Kidney (tissue), 14 donors: ENCODE data around the gene RNF13. TPM values are rescaled to one million over a fixed set of nuclear protein-coding genes. Genes with fewer than 3 reads are reported as not detected.
A peak's percentile ranks its signal among the peaks of the same experiment; 100 is the strongest.

ENCODE experiments used
- DNase-seq, 5 donors: peaks; one replicate each; pipeline ENCODE4 v3.0.0-alpha.2; 2013 to 2020
- FAIRE-seq: peaks from 2 replicates; lab custom pipeline; 2012; peaks lifted over from hg19 to GRCh38; lab: Jason Lieb, UNC
- H3K27ac ChIP-seq, 2 donors: one replicate each; pipeline ENCODE4 v1.7.0; 2013; ENCODE audit warnings: low read depth in 2 of 2, low read length in 2 of 2, inconsistent platforms in 1 of 2
- H3K27me3 ChIP-seq: one replicate; pipeline ENCODE4 v1.7.1; 2013; ENCODE audit warnings: low read length, inconsistent platforms; ENCODE audit not compliant: control insufficient read depth, insufficient read depth
- H3K36me3 ChIP-seq, 3 donors: one replicate each; pipeline versions ENCODE4 v1.7.0 to v1.7.1; 2013; ENCODE audit warnings: low read length in 3 of 3, control low read depth in 1 of 3, inconsistent platforms in 1 of 3; ENCODE audit not compliant: insufficient read depth in 3 of 3, control insufficient read depth in 2 of 3
- H3K4me1 ChIP-seq, 3 donors: one replicate each; pipeline versions ENCODE4 v1.7.0 to v1.7.1; 2013; ENCODE audit warnings: low read length in 3 of 3, inconsistent platforms in 1 of 3, low read depth in 1 of 3; ENCODE audit not compliant: control insufficient read depth in 2 of 3, insufficient read depth in 2 of 3
- H3K4me3 ChIP-seq, 3 donors: one replicate each; pipeline versions ENCODE4 v1.7.0 to v1.8.1; 2013; ENCODE audit warnings: low read length in 3 of 3, control low read depth in 1 of 3, inconsistent platforms in 1 of 3
- H3K9ac ChIP-seq, 3 donors: one replicate each; pipeline versions ENCODE4 v1.7.0 to v1.7.1; 2013; ENCODE audit warnings: low read length in 3 of 3, control low read depth in 1 of 3, inconsistent platforms in 1 of 3
- H3K9me3 ChIP-seq, 3 donors: one replicate each; pipeline versions ENCODE4 v1.7.0 to v1.7.1; 2013; ENCODE audit warnings: low read length in 3 of 3, control low read depth in 1 of 3, inconsistent platforms in 1 of 3; ENCODE audit not compliant: control insufficient read depth in 2 of 3, insufficient read depth in 1 of 3
- intact Hi-C: fragments of 100-400 bp; cut with DNase I; formaldehyde crosslinking; loops from one replicate; pipeline ENCODE4 v1.11.1; 2022
- polyA plus RNA-seq: library from polyadenylated mRNA; stranded (reverse); fragments of 350-450 nt; fragmentation: Illumina TruSeq; extraction: RNeasy Lipid Tissue Mini Kit (QIAGEN cat#74804); gene quantifications from one replicate; pipeline ENCODE4 v1.2.3, GENCODE V29; 2014; ENCODE audit warnings: low read depth, low replicate concordance; ENCODE audit not compliant: insufficient read depth
- total RNA-seq: library from RNA; stranded (reverse); fragmentation: NEBNext Ultra II Directional; extraction: Animal tissue kit (Norgen Biotek cat#: 25700); gene quantifications from one replicate; pipeline ENCODE4 v1.2.1, GENCODE V29; 2021
- TF ChIP-seq, protein P1 (sequence below): IDR thresholded peaks from 3 replicates; pipeline ENCODE4 v1.5.1; 2012; ENCODE audit warnings: mild to moderate bottlenecking, moderate library complexity, borderline replicate concordance; ENCODE audit not compliant: insufficient read depth; ENCODE audit errors: extremely low read depth
- donor health status: control.
- donor health status: control.
- donor health status: control.
- donor health status: control.
- donor health status: control.
- donor health status: DM: yes; HTN: yes; CAD: no.
- donor health status: Normal renal cell carcinoma (clear cell type).

The RNF13 gene
- total and polyA plus RNA-seq, 2 donors from 2014 or later, result 54.1 to 87.1 TPM

DNA sequence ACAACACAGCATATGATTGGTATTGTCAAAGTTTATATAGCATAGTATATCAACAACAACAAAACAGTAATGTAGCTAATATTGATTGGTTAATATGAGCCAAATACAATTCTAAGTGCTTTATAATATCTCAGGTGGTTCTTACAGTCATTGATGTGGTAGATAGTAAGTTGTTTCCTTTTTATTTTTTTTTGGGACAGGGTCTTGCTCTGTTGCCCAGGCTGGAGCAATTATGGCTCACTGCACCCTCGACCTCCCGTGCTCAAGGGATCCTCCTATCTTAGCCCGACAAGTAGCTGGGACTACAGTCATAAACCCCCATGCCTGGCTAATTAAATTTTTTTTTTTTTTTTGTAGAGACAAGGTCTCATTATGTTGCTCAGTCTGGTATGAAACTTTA, 2.7 kb downstream of the RNF13 start:
- intact Hi-C loops, result no loop called here
- Histone ChIP-seq H3K27ac (peak overlapping the region in 1 of 2 donors; percentile 1), H3K9ac (no peak overlapping the region), H3K36me3 (no peaks in the 10 kb centered on the region), H3K4me3 (peak overlapping the region in 1 of 3 donors; percentile 31), H3K27me3 (no peaks in the 10 kb centered on the region), H3K9me3 (no peaks in the 10 kb centered on the region), H3K4me1 (peaks cover 0 to 22% (median 17%) of the 10 kb centered on the region in 3 donors)
- FAIRE-seq (no peak), DNase-seq (no peak)
- TF ChIP-seq, protein P1, sequence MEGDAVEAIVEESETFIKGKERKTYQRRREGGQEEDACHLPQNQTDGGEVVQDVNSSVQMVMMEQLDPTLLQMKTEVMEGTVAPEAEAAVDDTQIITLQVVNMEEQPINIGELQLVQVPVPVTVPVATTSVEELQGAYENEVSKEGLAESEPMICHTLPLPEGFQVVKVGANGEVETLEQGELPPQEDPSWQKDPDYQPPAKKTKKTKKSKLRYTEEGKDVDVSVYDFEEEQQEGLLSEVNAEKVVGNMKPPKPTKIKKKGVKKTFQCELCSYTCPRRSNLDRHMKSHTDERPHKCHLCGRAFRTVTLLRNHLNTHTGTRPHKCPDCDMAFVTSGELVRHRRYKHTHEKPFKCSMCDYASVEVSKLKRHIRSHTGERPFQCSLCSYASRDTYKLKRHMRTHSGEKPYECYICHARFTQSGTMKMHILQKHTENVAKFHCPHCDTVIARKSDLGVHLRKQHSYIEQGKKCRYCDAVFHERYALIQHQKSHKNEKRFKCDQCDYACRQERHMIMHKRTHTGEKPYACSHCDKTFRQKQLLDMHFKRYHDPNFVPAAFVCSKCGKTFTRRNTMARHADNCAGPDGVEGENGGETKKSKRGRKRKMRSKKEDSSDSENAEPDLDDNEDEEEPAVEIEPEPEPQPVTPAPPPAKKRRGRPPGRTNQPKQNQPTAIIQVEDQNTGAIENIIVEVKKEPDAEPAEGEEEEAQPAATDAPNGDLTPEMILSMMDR, result no peak

DNA sequence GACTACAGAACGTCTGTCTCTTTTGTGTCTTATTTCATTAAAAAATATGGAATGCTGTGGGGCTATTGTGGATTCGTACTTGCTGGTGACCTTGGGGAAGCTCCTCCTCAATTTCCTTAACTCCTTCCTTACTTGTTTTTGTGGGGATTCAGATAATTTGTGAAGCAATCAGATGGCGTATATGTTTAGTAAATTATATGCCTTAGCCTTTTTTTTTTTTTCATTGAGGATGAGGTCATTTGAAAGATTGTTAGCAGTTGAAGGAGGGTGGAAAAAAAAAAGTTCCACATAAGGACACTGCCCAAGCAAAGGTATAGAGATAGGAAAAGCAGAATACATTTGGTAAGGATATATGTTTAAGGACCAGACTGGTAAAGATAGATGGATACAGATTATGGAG, 3.3 kb downstream of the RNF13 start:
- peaks cover 0 to 22% (median 17%) of the 10 kb centered on the region in 3 donors for H3K4me1 ChIP-seq
- H3K9me3 ChIP-seq, result no peaks in the 10 kb centered on the region
- H3K9ac ChIP-seq, result no peak overlapping the region
- no peak for DNase-seq
- H3K36me3 ChIP-seq, result no peaks in the 10 kb centered on the region
- peak overlapping the region in 1 of 2 donors; percentile 1 for H3K27ac ChIP-seq
- no peaks in the 10 kb centered on the region for H3K27me3 ChIP-seq
- no peak for FAIRE-seq
- intact Hi-C loops, result no loop called here
- TF ChIP-seq, protein P1, result no peak
- H3K4me3 ChIP-seq, result peak overlapping the region in 2 of 3 donors; percentile 10 to 31

DNA sequence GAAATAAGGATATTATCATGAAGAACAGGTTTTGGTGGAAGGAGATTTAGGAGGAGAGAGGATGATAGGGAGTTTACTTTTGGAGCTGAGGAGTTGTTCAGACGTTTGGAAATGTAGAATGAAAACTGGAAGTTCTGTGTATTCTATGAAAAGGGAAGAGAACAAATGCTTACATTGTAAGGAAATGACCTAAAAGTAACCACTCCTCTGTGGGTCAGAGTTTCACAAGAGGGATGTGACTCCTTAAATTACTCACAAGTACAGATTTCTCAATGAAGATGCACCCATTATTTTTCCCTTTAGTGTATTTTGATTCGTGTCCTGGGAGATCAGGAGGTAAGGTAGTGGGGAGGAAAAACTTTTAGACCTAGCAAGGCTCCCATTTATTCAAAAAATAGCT, 4.0 kb downstream of the RNF13 start:
- intact Hi-C loops, result no loop called here
- TF ChIP-seq, protein P1, result no peak
- H3K9me3 ChIP-seq, result no peaks in the 10 kb centered on the region
- H3K27ac ChIP-seq, result no peak overlapping the region
- no peak overlapping the region for H3K9ac ChIP-seq
- DNase-seq (no peak), FAIRE-seq (no peak)
- no peak overlapping the region for H3K4me3 ChIP-seq
- peaks cover 0 to 22% (median 17%) of the 10 kb centered on the region in 3 donors for H3K4me1 ChIP-seq
- H3K36me3 ChIP-seq, result no peaks in the 10 kb centered on the region
- no peaks in the 10 kb centered on the region for H3K27me3 ChIP-seq

DNA sequence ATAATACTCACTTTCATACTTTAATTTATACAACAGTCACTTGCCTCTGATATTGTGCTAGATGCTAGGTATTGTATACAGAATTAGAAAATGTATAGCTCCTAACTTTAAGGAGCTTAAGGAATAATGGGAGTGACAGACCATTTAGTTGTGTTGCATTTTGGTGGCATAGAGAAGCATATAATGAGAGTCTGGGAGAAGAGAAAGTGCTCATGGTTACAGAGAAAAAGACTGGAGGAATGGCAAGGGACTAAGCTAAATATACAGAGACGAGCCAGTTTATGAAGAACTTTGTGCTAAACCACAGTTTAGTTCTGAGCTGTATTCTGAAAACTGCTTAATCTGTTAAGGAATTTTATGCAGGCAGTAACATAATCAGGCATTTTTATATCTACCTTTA, 6.4 kb downstream of the RNF13 start:
- DNase-seq (no peak), FAIRE-seq (no peak)
- Histone ChIP-seq H3K4me3 (no peak overlapping the region), H3K9ac (no peak overlapping the region), H3K9me3 (no peaks in the 10 kb centered on the region), H3K36me3 (no peaks in the 10 kb centered on the region), H3K27ac (no peak overlapping the region), H3K4me1 (peaks cover 0 to 19% (median 16%) of the 10 kb centered on the region in 3 donors), H3K27me3 (no peaks in the 10 kb centered on the region)
- TF ChIP-seq, protein P1, result no peak
- intact Hi-C loops, result no loop called here
